ENCODE measurements around the gene SGIP1. TPM values are rescaled to one million over a fixed set of nuclear protein-coding genes. Genes with fewer than 3 reads are reported as not detected.

Gene SGIP1, protein sequence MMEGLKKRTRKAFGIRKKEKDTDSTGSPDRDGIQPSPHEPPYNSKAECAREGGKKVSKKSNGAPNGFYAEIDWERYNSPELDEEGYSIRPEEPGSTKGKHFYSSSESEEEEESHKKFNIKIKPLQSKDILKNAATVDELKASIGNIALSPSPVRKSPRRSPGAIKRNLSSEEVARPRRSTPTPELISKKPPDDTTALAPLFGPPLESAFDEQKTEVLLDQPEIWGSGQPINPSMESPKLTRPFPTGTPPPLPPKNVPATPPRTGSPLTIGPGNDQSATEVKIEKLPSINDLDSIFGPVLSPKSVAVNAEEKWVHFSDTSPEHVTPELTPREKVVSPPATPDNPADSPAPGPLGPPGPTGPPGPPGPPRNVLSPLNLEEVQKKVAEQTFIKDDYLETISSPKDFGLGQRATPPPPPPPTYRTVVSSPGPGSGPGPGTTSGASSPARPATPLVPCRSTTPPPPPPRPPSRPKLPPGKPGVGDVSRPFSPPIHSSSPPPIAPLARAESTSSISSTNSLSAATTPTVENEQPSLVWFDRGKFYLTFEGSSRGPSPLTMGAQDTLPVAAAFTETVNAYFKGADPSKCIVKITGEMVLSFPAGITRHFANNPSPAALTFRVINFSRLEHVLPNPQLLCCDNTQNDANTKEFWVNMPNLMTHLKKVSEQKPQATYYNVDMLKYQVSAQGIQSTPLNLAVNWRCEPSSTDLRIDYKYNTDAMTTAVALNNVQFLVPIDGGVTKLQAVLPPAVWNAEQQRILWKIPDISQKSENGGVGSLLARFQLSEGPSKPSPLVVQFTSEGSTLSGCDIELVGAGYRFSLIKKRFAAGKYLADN
- 10 to 100 TPM in 5 of 8 experiments, under 1 TPM in 2, not detected in 1; 0.05 to 82.9 (median 26.2) TPM for total RNA-seq

GRCh38 chr1:66533804-66534740 is at the start of gene SGIP1:
Gene SGIP1 (plus strand): TSS chr1:66534153. CDS start chr1:66534359, 206 bp downstream.
- Histone ChIP-seq H3K27ac (peak within 1 kb of the TSS; percentile 67 to 86), H3K4me1 (replicated peaks in 1 of 2) (peaks cover 5 to 14% of the 10 kb centered on the region in 2 donors), H3K4me3 (peak within 1 kb of the TSS; percentile 31 to 52 (median 39))
- 10 to 100% (median 72%) methylated on average over 1 to 14 of the region's 25 CpGs for WGBS, 10 experiments
- in situ Hi-C loops (cut with MboI; ENCODE audit: low pct_unique_long_range_greater_than_20kb in 2 of 9, low sequenced_read_pairs in 9 of 9, unreplicated experiment in 9 of 9) = no loop called here
- peak; percentile 84 to 95 (median 94) for ATAC-seq (replicated peaks in 6 of 8)

DNA sequence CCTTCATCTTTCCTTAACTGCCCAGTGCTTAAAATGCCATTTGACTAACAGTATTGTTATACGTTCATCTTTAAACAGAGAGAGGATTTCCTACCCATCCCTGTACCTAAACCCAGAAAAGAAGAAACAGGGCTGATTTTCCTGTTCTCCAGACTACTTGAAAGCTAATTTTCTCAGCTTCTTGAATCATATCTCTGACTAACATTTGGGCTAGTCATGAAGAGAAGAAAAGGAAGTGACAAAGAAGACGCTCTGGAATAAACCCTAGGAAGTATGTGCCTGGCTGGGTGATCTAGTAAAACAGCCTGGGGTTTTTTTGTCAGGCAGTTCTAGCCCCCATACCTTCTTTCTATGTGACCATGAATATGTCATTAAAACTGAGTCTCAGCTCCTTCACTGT is 44.8 kb upstream of the SGIP1 start:
- Histone ChIP-seq H3K27ac (no peak overlapping the region), H3K4me1 (replicated peaks in 1 of 2) (peaks cover 0 to 6% of the 10 kb centered on the region in 2 donors), H3K4me3 (no peak overlapping the region)
- no peak for ATAC-seq (replicated peaks in 6 of 8)
- in situ Hi-C loops (cut with MboI; ENCODE audit: low pct_unique_long_range_greater_than_20kb in 2 of 9, low sequenced_read_pairs in 9 of 9, unreplicated experiment in 9 of 9) = no loop called here
- WGBS, 10 experiments = 21 to 100% (median 58%) methylated on average over 1 to 2 of the region's 2 CpGs; no CpG with 5 or more reads in 1 of the 10 experiments

- Histone ChIP-seq H3K4me3 (no peak overlapping the region), H3K27ac (no peak overlapping the region), H3K4me1 (replicated peaks in 1 of 2) (peaks cover 0 to 10% of the 10 kb centered on the region in 2 donors)
- in situ Hi-C loops (cut with MboI; ENCODE audit: low pct_unique_long_range_greater_than_20kb in 2 of 9, low sequenced_read_pairs in 9 of 9, unreplicated experiment in 9 of 9) = no loop called here
- 40 to 100% (median 60%) methylated on average over 1 to 2 of the region's 2 CpGs; no CpG with 5 or more reads in 3 of the 10 experiments for WGBS, 10 experiments
- peak in 2 of 8 experiments; percentile 36 to 43 for ATAC-seq (replicated peaks in 6 of 8)
Observed at GRCh38 chr1:66489972-66490601, 43.9 kb upstream of the SGIP1 start.

DNA sequence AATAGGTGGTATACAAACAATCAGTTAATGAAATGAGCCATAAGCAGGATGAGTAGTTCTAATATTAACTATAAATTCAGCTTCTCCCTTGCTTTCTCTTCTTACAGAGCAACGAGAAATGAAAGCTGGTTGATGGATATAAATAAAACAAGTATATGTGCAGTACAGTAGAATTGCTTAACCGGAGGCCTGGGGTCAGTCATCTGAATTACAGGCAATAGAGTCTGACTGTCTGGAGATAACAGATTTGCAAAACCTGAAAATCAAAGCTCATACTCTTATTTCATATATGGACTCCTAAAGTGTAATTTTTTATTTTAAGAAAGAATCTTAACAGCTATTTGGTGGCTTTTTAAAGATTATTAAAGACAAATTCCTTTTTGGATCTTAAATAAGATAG is 43.1 kb upstream of the SGIP1 start:
- peak in 2 of 8 experiments; percentile 23 to 69 for ATAC-seq (replicated peaks in 6 of 8)
- in situ Hi-C loops (cut with MboI; ENCODE audit: low pct_unique_long_range_greater_than_20kb in 2 of 9, low sequenced_read_pairs in 9 of 9, unreplicated experiment in 9 of 9) = no loop called here
- 0 to 82% (median 70%) methylated on average over 1 to 2 of the region's 2 CpGs; no CpG with 5 or more reads in 1 of the 10 experiments for WGBS, 10 experiments

DNA sequence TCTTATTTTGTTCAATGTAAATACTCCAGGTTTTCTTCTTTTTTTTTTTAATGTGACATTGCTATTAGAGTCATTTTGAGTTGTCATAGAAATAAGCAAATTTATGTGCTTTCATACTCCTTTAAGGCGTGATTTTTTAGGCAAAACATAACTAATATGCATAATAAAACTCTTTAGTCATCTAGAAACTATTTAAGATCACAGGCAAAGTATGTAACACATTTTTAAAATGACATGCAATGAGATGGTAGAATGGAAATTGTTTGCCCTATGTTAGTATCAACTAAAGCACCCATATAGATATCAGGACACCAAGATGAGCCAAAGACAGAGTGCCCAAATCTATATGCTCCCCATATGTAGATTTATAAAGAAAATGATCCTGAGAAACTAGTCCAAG is 41.5 kb upstream of the SGIP1 start:
- peaks cover 0 to 10% of the 10 kb centered on the region in 2 donors for H3K4me1 ChIP-seq (replicated peaks in 1 of 2)
- H3K4me3 ChIP-seq = no peak overlapping the region
- in situ Hi-C loops (cut with MboI; ENCODE audit: low pct_unique_long_range_greater_than_20kb in 2 of 9, low sequenced_read_pairs in 9 of 9, unreplicated experiment in 9 of 9) = no loop called here
- no peak overlapping the region for H3K27ac ChIP-seq
- ATAC-seq (replicated peaks in 6 of 8) = peak in 2 of 8 experiments; percentile 28 to 35
- 22 to 100% (median 53%) methylated on average over 1 of the region's 1 CpG; no CpG with 5 or more reads in 2 of the 10 experiments for WGBS, 10 experiments

More for the DNA sequence above, 43.1 kb upstream of the SGIP1 start:
- no peak overlapping the region for H3K27ac ChIP-seq
- H3K4me1 ChIP-seq (replicated peaks in 1 of 2) = peaks cover 0 to 10% of the 10 kb centered on the region in 2 donors
- no peak overlapping the region for H3K4me3 ChIP-seq

DNA sequence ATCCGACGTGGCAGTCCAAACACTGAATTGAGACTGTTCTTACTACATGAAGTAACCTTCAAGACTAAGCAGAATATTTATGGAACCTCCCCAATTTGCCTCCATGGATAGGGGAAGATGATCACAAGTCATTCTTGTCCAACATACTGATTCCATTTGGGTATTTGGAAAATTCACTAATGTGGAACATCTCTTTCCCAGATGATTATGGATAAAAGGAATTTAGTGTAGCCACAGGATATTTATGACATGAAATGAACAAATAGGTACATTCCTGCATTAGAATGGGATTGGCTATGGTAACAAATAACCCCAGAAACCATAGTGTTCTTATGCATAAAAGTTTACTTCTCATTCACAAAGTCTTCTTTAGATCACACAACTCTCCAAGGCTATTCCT is 40.2 kb upstream of the SGIP1 start:
- Histone ChIP-seq H3K4me1 (replicated peaks in 1 of 2) (peaks cover 0 to 10% of the 10 kb centered on the region in 2 donors), H3K4me3 (no peak overlapping the region), H3K27ac (no peak overlapping the region)
- in situ Hi-C loops (cut with MboI; ENCODE audit: low pct_unique_long_range_greater_than_20kb in 2 of 9, low sequenced_read_pairs in 9 of 9, unreplicated experiment in 9 of 9) = no loop called here
- WGBS, 10 experiments = 79 to 100% (median 89%) methylated on average over 2 of the region's 2 CpGs; no CpG with 5 or more reads in 4 of the 10 experiments
- ATAC-seq (replicated peaks in 6 of 8) = no peak

GRCh38 chr1:66494482-66494881 is 39.5 kb upstream of the SGIP1 start:
- 71 to 100% (median 87%) methylated on average over 1 of the region's 1 CpG; no CpG with 5 or more reads in 4 of the 10 experiments for WGBS, 10 experiments
- no peak overlapping the region for H3K27ac ChIP-seq
- in situ Hi-C loops (cut with MboI; ENCODE audit: low pct_unique_long_range_greater_than_20kb in 2 of 9, low sequenced_read_pairs in 9 of 9, unreplicated experiment in 9 of 9) = no loop called here
- H3K4me3 ChIP-seq = no peak overlapping the region
- peak in 5 of 8 experiments; percentile 45 to 75 (median 70) for ATAC-seq (replicated peaks in 6 of 8)
- peaks cover 0 to 10% of the 10 kb centered on the region in 2 donors for H3K4me1 ChIP-seq (replicated peaks in 1 of 2)

DNA sequence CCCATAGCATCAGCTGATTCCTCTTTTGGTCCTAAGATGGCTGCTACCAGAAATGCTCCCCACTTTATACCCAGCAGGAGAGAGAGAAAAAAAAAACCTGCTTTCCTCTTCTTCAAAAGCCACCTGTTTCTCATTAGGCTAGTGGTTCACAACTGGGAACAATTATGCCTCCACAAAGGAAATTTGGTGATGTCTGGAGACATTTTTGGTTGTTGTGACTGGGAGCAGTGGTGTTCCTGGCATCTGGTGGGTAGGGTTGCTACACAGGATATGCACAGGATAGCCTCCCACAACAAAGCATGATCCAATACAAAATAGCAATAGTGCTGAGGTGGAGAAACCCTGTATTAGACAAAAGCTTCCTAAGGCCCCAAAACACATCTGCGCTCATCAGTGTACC is 38.5 kb upstream of the SGIP1 start:
- ATAC-seq (replicated peaks in 6 of 8) = peak in 2 of 8 experiments; percentile 68 to 71
- in situ Hi-C loops (cut with MboI; ENCODE audit: low pct_unique_long_range_greater_than_20kb in 2 of 9, low sequenced_read_pairs in 9 of 9, unreplicated experiment in 9 of 9) = no loop called here
- WGBS, 10 experiments = 83 to 100% (median 100%) methylated on average over 1 of the region's 1 CpG; no CpG with 5 or more reads in 3 of the 10 experiments

GRCh38 chr1:66497910-66498309 is 36.0 kb upstream of the SGIP1 start:
- H3K27ac ChIP-seq = no peak overlapping the region
- peaks cover 0 to 4% of the 10 kb centered on the region in 2 donors for H3K4me1 ChIP-seq (replicated peaks in 1 of 2)
- no peak overlapping the region for H3K4me3 ChIP-seq
- WGBS, 10 experiments = 40 to 97% (median 68%) methylated on average over 1 to 3 of the region's 3 CpGs
- no peak for ATAC-seq (replicated peaks in 6 of 8)
- in situ Hi-C loops (cut with MboI; ENCODE audit: low pct_unique_long_range_greater_than_20kb in 2 of 9, low sequenced_read_pairs in 9 of 9, unreplicated experiment in 9 of 9) = no loop called here

More for the DNA sequence above, 38.5 kb upstream of the SGIP1 start:
- no peak overlapping the region for H3K4me3 ChIP-seq
- peaks cover 0 to 8% of the 10 kb centered on the region in 2 donors for H3K4me1 ChIP-seq (replicated peaks in 1 of 2)
- H3K27ac ChIP-seq = no peak overlapping the region

GRCh38 chr1:66500301-66500700 is 33.7 kb upstream of the SGIP1 start:
- 20 to 100% (median 70%) methylated on average over 1 of the region's 1 CpG; no CpG with 5 or more reads in 4 of the 10 experiments for WGBS, 10 experiments
- in situ Hi-C loops (cut with MboI; ENCODE audit: low pct_unique_long_range_greater_than_20kb in 2 of 9, low sequenced_read_pairs in 9 of 9, unreplicated experiment in 9 of 9) = loop anchor here in 1 of 9 experiments (25.0 kb wide), 1 partner anchor 212 kb away; no protein-coding TSS in a partner anchor
- no peak for ATAC-seq (replicated peaks in 6 of 8)
- no peak overlapping the region for H3K27ac ChIP-seq
- no peak overlapping the region for H3K4me3 ChIP-seq
- H3K4me1 ChIP-seq (replicated peaks in 1 of 2) = no peaks in the 10 kb centered on the region

GRCh38 chr1:66502086-66502485 is 31.9 kb upstream of the SGIP1 start:
- H3K27ac ChIP-seq = no peak overlapping the region
- 33 to 100% (median 60%) methylated on average over 1 of the region's 1 CpG for WGBS, 10 experiments
- no peak for ATAC-seq (replicated peaks in 6 of 8)
- peaks cover 0 to 1% of the 10 kb centered on the region in 2 donors for H3K4me1 ChIP-seq (replicated peaks in 1 of 2)
- no peak overlapping the region for H3K4me3 ChIP-seq
- in situ Hi-C loops (cut with MboI; ENCODE audit: low pct_unique_long_range_greater_than_20kb in 2 of 9, low sequenced_read_pairs in 9 of 9, unreplicated experiment in 9 of 9) = loop anchor here in 1 of 9 experiments (25.0 kb wide), 1 partner anchor 210 kb away; no protein-coding TSS in a partner anchor
